Dedifferentiated amniotic fluid mesenchymal stem cell (primary cell): ENCODE results near the gene ETV4.
A peak's percentile ranks its signal among the peaks of the same experiment; 100 is the strongest.
"Not testable (repeated sequence)": the region's sequence is repeated elsewhere in the genome, so short reads cannot be mapped to it uniquely, and the experiment has no call there.

ENCODE experiments used
- DNase-seq: peaks from one replicate; pipeline ENCODE4 v3.0.0-alpha.2; 2016; ENCODE audit errors: extremely low spot score

The ETV4 gene

DNA sequence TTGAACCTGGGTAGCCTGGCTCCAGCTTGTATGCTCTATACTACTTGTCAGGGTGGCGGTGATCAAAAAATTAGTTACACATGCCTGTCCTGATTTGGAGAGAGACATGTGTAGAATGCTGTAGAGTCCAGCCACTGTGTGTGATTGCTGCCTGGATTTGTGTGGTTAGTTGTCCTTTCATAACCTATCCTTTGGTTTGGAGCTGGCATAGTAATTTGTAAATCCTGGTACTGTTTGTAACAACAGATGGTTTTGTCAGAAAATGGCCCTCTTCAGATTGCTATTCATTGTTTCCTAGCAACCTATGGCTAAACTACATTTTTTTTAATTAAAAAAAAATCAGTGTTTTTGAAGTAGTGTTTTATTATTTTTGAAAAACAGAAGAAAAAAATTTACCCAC, 30.5 kb downstream of the ETV4 start:
- no peak for DNase-seq

DNA sequence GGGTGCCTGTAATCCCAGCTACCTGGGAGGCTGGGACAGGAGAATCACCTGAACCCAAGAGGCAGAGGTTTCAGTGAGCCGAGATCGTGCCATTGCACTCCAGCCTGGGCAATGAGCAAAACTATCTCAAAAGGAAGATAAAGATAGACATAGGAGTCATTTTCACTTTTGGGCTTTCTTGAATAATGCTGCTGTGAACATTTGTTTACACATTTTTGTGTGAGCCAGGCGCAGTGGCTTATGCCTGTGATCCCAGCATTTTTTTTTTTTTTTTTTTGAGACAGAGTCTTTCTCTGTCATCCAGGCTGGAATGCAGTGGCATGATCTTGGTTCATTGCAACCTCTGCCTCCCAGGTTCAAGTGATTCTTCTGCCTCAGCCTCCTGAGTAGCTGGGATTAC, 34.9 kb downstream of the ETV4 start:
- DNase-seq, result not testable (repeated sequence)

DNA sequence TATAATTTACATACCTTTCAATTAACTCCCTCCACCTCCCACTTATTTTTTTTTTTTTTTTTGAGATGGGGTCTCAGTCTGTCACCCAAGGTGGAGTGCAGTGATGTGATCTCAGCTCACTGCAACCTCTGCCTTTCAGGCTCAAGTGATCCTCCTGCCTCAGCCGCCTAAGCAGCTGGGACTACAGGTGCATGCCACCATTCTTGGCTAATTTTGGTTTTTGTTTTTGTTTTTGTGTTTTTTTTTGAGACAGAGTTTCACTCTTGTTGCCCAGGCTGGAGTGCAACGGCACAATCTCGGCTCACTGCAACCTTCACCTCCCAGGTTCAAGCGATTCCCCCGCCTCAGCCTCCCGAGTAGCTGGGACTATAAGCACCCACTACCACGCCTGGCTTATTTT, 36.7 kb downstream of the ETV4 start:
- DNase-seq, result not testable (repeated sequence)

DNA sequence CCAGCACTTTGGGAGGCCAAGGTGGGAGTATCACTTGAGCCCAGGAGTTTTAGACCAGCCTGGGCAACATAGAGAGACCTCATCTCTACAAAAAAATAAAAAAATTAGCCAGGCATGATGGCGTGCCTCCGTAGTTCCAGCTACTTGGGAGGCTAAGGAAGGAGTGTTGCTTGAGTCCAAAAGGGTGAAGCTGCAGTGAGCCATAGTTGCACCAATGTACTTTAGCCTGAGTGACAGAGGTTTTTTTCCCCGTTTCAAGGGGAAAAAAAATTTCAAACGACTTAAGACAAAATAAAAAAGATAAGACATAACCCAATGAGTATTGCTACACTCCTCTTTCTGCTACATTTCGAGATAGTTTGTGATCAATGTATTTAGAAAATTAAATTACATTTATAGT, 55.5 kb downstream of the ETV4 start:
- DNase-seq, result no peak

DNA sequence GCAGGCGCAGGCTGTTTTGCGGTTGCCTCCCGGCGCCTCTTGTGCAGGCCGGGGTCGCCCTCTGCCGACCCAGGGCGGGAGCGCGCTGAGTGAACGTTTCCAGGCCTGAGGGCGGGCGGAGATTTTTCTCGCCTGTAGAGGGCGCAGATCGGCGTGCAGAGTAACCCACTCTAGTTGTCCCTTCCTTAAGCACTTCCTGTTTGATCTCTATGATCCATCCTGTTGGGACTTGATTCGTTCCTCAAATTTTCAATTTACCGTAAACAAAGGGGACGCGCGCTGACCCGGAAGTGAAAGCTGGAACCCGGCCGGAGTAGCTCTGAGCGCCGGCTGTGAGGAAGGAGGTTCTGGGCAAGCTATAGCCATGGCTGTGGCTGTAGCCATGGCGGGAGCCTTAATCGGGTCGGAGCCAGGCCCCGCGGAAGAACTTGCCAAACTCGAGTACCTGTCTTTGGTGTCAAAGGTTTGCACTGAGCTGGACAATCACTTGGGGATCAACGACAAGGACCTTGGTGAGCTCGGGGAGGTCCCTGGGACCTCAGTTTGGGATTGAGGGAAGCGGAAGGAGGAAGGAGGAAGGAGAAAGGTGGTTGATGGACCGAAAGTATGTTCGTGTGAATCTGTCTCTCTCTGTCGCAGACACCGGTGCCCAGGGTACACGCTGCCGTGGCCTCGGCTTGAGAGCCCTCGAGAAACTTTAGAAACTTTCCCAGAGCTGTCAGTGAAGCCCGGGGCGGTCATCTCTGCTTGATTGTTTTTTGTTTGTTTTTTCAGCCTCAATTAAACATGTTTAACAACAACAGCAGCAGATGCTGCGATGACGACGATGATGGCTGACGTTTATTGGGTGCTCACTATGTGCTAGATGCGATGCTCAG, 62.2 kb downstream of the ETV4 start, which contains the start of gene DHX8:
TSS of gene DHX8 (plus strand) at position 302 of the 878 bp plus-strand sequence. CDS start at position 365, 63 bp downstream.
- DNase-seq, result peak; percentile 100

DNA sequence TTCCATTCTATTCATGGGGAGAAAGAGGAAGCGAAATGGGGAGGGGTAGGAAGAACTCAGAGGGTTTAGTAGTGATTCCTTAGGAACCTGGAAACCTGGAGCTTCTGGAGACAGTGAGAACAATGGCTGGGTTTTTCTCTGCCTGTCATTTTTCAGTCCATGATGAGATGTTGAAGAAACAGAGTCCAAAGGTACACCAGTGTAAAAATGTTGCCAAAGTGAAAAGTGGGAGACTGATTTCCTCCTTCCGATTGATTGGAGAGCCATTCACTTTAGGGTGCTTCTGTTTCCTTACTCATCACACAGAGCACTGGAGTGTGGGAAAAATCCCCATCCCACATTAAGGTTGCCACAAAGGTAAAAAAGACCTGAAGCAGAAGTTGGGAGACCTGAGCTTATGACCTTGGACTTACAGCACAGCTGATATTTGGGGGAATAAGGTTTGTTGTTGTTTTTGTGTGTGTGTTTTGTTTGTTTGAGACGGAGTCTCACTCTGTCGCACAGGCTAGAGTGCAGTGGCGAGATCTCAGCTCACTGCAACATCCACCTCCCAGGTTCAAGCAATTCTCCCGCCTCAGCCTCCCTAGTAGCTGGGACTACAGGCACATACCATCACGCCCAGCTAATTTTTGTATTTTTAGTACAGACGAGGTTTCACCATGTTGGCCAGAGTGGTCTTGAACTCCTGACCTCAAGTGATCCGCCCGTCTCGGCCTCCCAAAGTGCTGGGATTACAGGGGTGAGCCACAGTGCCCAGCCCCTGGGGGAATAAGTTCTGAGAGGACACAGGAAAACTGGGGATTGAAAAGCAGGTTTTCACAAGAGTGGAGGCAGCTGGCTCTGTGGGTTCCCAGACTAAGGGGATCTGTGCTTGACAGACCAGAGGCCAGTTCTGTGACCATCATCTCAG, 63.8 kb downstream of the ETV4 start:
- no peak for DNase-seq

DNA sequence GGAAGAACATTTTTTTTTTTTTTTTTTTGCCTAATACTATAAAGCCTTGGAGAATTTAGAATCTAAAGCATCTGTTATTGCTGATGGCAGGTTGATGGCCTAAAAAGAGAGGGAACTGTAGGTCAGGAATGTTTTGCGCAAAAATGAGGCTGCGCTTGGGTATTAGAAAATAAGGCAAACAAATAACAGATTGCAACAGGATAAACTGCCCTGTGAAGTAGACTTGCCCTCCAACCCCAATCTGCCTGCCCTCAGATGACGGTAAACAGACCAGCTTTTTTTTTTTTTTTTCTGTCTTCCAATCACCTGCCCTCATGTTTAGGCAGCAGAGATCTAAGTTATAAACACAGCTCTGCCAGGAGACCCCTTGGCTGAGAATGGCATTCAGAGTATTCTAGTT, 66.2 kb downstream of the ETV4 start:
- no peak for DNase-seq
